Hepatocyte (in vitro differentiated cells): ENCODE measurements around the gene PSMG3. TPM values are rescaled to one million over a fixed set of nuclear protein-coding genes. Genes with fewer than 3 reads are reported as not detected.

Experiments
- DNase-seq: peaks from one replicate; pipeline ENCODE4 v3.0.0-alpha.2; 2016; ENCODE audit warnings: low spot score
- H2AFZ ChIP-seq: fragments of 200-600 bp; sonication (generic); 2 replicates; pipeline ENCODE4 v1.6.0; 2016; ENCODE audit warnings: antibody characterized with exemption, mild to moderate bottlenecking
- H3K27ac ChIP-seq: fragments of 200-600 bp; sonication (generic); 2 replicates; pipeline ENCODE4 v1.5.1; 2016; ENCODE audit warnings: mild to moderate bottlenecking
- H3K27me3 ChIP-seq: fragments of 200-600 bp; sonication (generic); 2 replicates; pipeline ENCODE4 v1.6.1; 2016
- H3K36me3 ChIP-seq: fragments of 200-600 bp; sonication (generic); replicated peaks from 2 replicates; pipeline ENCODE4 v1.5.1; 2016; ENCODE audit warnings: low read depth; ENCODE audit not compliant: insufficient read depth
- H3K4me1 ChIP-seq: fragments of 200-600 bp; sonication (generic); 2 replicates; pipeline ENCODE4 v1.5.1; 2016; ENCODE audit warnings: mild to moderate bottlenecking, moderate library complexity; ENCODE audit not compliant: insufficient read depth
- H3K4me2 ChIP-seq: fragments of 200-600 bp; sonication (generic); 2 replicates; pipeline ENCODE4 v1.6.0; 2016
- H3K4me3 ChIP-seq: fragments of 200-600 bp; sonication (generic); 2 replicates; pipeline ENCODE4 v1.5.1; 2016; ENCODE audit warnings: mild to moderate bottlenecking
- H3K79me2 ChIP-seq: fragments of 200-600 bp; sonication (generic); 2 replicates; pipeline ENCODE4 v1.6.0; 2017; ENCODE audit warnings: mild to moderate bottlenecking
- H3K9me2 ChIP-seq: fragments of 200-600 bp; sonication (generic); replicated peaks from 2 replicates; pipeline ENCODE4 v1.6.0; 2017; ENCODE audit warnings: mild to moderate bottlenecking; ENCODE audit not compliant: insufficient read depth
- H3K9me3 ChIP-seq: fragments of 200-600 bp; sonication (generic); 2 replicates; pipeline ENCODE4 v1.5.1; 2016; ENCODE audit warnings: low read depth, mild to moderate bottlenecking
- H4K20me1 ChIP-seq: fragments of 200-600 bp; sonication (generic); 2 replicates; pipeline ENCODE4 v1.6.0; 2016; ENCODE audit warnings: mild to moderate bottlenecking; ENCODE audit not compliant: insufficient read depth, poor library complexity, severe bottlenecking
- CTCF ChIP-seq: fragments of 200-600 bp; sonication (generic); IDR thresholded peaks from 2 replicates; pipeline ENCODE4 v1.5.1; 2016; ENCODE audit warnings: antibody characterized with exemption, mild to moderate bottlenecking; ENCODE audit not compliant: poor library complexity
- EZH2 ChIP-seq: fragments of 200-600 bp; sonication (generic); IDR thresholded peaks from 2 replicates; pipeline ENCODE4 v1.6.1; 2016; ENCODE audit warnings: antibody characterized with exemption, mild to moderate bottlenecking, borderline replicate concordance
- EZH2phosphoT487 ChIP-seq: fragments of 200-600 bp; sonication (generic); IDR thresholded peaks from one replicate; pipeline ENCODE4 v1.6.1; 2018; ENCODE audit warnings: antibody characterized with exemption, mild to moderate bottlenecking, low read depth, moderate library complexity; ENCODE audit not compliant: unreplicated experiment, severe bottlenecking
- WGBS: methylation state at CpG from one replicate; pipeline ENCODE4 v1.1.6; 2016; ENCODE audit warnings: low lambda C conversion rate; ENCODE audit errors: missing lambda C conversion rate; 5-methylcytosine and 5-hydroxymethylcytosine counted together
- polyA plus RNA-seq: library from polyadenylated mRNA; unstranded; fragments of >200 nt; fragmentation: Nextera tagmentation; extraction: Ambion mirVana; gene quantifications from 2 replicates; pipeline ENCODE4 v1.2.1, GENCODE V29; 2016
- total RNA-seq: library from RNA; depleted of rRNA; stranded (reverse); fragments of >200 nt; gene quantifications from 2 replicates; pipeline ENCODE4 v1.2.3, GENCODE V29; 2014

Gene PSMG3
- total and polyA plus RNA-seq, 2 experiments from 2014 or later, result 42.7 to 44.8 TPM

GRCh38 chr7:1544896-1545416 is 24.9 kb downstream of the PSMG3 start:
- WGBS, result 90% methylated on average over 16 of the region's 16 CpGs
- no peak overlapping the region for H3K4me3 ChIP-seq
- no peaks in the 10 kb centered on the region for H3K4me1 ChIP-seq
- no peak overlapping the region for H3K27ac ChIP-seq
- no peak overlapping the region for H2AFZ ChIP-seq
- no peaks in the 10 kb centered on the region for H3K36me3 ChIP-seq
- no peak for TF ChIP-seq CTCF
- no peak for TF ChIP-seq EZH2
- TF ChIP-seq EZH2phosphoT487, result no peak
- no peaks in the 10 kb centered on the region for H3K9me2 ChIP-seq
- DNase-seq, result no peak
- no peaks in the 10 kb centered on the region for H3K9me3 ChIP-seq
- H4K20me1 ChIP-seq, result peaks cover 4% of the 10 kb centered on the region
- H3K4me2 ChIP-seq, result no peak overlapping the region
- H3K27me3 ChIP-seq, result no peaks in the 10 kb centered on the region
- H3K79me2 ChIP-seq, result no peaks in the 10 kb centered on the region

DNA sequence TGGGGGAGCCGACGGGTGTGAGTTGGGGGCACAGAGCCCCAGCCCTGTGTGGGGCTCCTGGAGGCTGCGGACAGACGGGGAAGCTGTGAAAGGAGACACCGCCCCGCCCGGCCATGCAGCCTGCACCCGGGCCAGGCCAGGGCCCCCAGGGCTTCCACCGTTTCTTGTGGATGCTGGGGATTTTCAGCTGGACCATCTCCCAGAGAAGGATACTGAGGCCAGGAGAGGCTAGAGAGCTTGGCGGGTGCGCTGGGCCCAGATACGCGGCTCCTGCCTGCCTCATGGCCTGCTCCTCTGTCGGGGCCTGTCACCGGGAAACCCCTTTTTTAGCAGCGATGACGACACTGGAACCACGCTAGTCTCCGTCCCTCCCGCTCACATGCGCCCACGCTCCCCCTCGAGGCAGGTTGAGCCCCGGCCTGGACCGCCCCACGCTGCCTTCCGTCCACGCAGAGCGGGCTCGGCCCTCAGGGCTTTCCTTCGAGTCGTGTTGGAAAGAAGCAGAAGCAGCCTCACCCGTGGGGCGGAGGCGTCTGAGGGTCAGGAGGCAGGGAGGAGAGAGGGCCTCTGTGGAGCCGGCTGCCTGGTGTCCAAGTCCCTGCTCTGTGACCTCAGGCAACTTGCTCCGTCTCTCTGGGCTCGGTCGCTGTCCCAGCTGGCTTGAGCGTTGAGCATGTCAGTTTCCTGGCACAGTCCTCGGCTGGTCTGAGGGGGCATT is 25.5 kb downstream of the PSMG3 start:
- TF ChIP-seq EZH2 (no peak), EZH2phosphoT487 (no peak), CTCF (no peak)
- Histone ChIP-seq H3K27ac (no peak overlapping the region), H3K9me3 (no peaks in the 10 kb centered on the region), H3K4me1 (no peaks in the 10 kb centered on the region), H3K36me3 (no peaks in the 10 kb centered on the region), H3K27me3 (no peaks in the 10 kb centered on the region), H3K4me2 (no peak overlapping the region), H3K79me2 (peaks cover 2% of the 10 kb centered on the region), H3K4me3 (no peak overlapping the region), H2AFZ (no peak overlapping the region), H3K9me2 (no peaks in the 10 kb centered on the region), H4K20me1 (peaks cover 4% of the 10 kb centered on the region)
- 85% methylated on average over 40 of the region's 41 CpGs for WGBS
- DNase-seq, result no peak

DNA sequence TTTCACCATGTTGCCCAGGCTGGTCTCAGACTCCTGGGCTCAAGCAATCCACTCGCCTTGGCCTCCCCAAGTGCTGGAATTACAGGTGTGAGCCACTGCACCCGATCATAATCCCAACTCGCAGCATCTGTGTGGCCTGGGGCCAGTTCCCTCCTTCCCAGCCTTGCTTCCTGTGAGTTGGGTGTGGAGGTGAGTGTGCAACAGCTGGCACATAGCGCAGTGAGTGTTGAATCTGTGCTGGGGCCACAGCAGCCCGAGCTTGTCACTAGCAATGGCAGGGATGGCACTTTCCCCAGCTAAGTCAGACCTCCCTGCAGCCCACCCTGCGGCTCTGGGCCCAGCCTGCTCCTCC is 26.0 kb downstream of the PSMG3 start:
- DNase-seq, result no peak
- Histone ChIP-seq H3K4me1 (peaks cover 4% of the 10 kb centered on the region), H3K27ac (no peak overlapping the region), H3K4me3 (no peak overlapping the region), H3K36me3 (no peaks in the 10 kb centered on the region), H3K27me3 (no peaks in the 10 kb centered on the region), H2AFZ (no peak overlapping the region), H3K4me2 (no peak overlapping the region), H3K9me3 (no peaks in the 10 kb centered on the region), H4K20me1 (peaks cover 4% of the 10 kb centered on the region), H3K9me2 (no peaks in the 10 kb centered on the region), H3K79me2 (peaks cover 7% of the 10 kb centered on the region)
- 87% methylated on average over 6 of the region's 6 CpGs for WGBS
- TF ChIP-seq EZH2 (no peak), EZH2phosphoT487 (no peak), CTCF (no peak)
